Urinary bladder (tissue), 4 donors: Measurements from ENCODE around the gene FEN1. TPM values are rescaled to one million over a fixed set of nuclear protein-coding genes. Genes with fewer than 3 reads are reported as not detected.

Experiments used
- DNase-seq: peaks from one replicate; pipeline ENCODE4 v3.0.0-alpha.2; 2015; ENCODE audit errors: extremely low spot score
- H3K27ac ChIP-seq: one replicate; pipeline ENCODE4 v1.5.1; 2013; ENCODE audit warnings: low read depth, mild to moderate bottlenecking, moderate library complexity
- H3K36me3 ChIP-seq: one replicate; pipeline ENCODE4 v1.6.1; 2013; ENCODE audit warnings: mild to moderate bottlenecking, moderate library complexity; ENCODE audit not compliant: insufficient read depth
- H3K4me1 ChIP-seq: one replicate; pipeline ENCODE4 v1.6.1; 2013; ENCODE audit warnings: mild to moderate bottlenecking, moderate library complexity; ENCODE audit not compliant: insufficient read depth
- H3K4me3 ChIP-seq: one replicate; pipeline ENCODE4 v1.5.1; 2013; ENCODE audit warnings: low read depth, low read length
- WGBS: extraction: QIAGEN DNeasy Blood & Tissue Kit; methylation state at CpG from one replicate; pipeline ENCODE4 v1.1.7; 2013; 5-methylcytosine and 5-hydroxymethylcytosine counted together
- polyA plus RNA-seq: library from polyadenylated mRNA; stranded (reverse); fragments of 200-250 nt; gene quantifications from one replicate; pipeline ENCODE4 v1.2.3, GENCODE V29; 2013
- total RNA-seq: library from RNA; depleted of rRNA; stranded (reverse); fragments of >200 nt; gene quantifications from one replicate; pipeline ENCODE4 v1.2.3, GENCODE V29; 2014
- donor health status: healthy with polysubstance abuse.
- donor health status: healthy.

Gene FEN1
- total and polyA plus RNA-seq, 2 donors: 9.6 to 13.1 TPM

GRCh38 chr11:61820174-61820573 lies 27.5 kb downstream of the FEN1 start:
- Histone ChIP-seq H3K4me3 (no peak overlapping the region), H3K36me3 (no peaks in the 10 kb centered on the region), H3K4me1 (no peaks in the 10 kb centered on the region), H3K27ac (no peak overlapping the region)
- DNase-seq: no peak
- WGBS: 88% methylated on average over 2 of the region's 2 CpGs

GRCh38 chr11:61826930-61827570 lies 34.3 kb downstream of the FEN1 start:
- Histone ChIP-seq H3K4me3 (peak overlapping the region; percentile 51), H3K27ac (peak overlapping the region; percentile 12), H3K4me1 (no peaks in the 10 kb centered on the region), H3K36me3 (no peaks in the 10 kb centered on the region)
- WGBS: 14% methylated on average over 23 of the region's 23 CpGs
- no peak for DNase-seq

GRCh38 chr11:61827571-61828378 lies 35.1 kb downstream of the FEN1 start, which contains the start of gene FADS2:
Gene FADS2, plus strand, starts transcription at chr11:61828300. Its CDS starts 91 bp downstream, at chr11:61828391.
- under 1% methylated on average over 83 of the region's 83 CpGs for WGBS
- DNase-seq: peak; percentile 93
- no peaks in the 10 kb centered on the region for H3K36me3 ChIP-seq
- H3K4me3 ChIP-seq: peak within 1 kb of the TSS; percentile 51
- peak within 1 kb of the TSS; percentile 60 for H3K27ac ChIP-seq
- no peaks in the 10 kb centered on the region for H3K4me1 ChIP-seq

GRCh38 chr11:61828379-61828628 lies 35.6 kb downstream of the FEN1 start:
- H3K27ac ChIP-seq: peak overlapping the region; percentile 50
- DNase-seq: no peak
- H3K4me3 ChIP-seq: peak overlapping the region; percentile 51
- under 1% methylated on average over 16 of the region's 16 CpGs for WGBS
- H3K4me1 ChIP-seq: no peaks in the 10 kb centered on the region
- H3K36me3 ChIP-seq: no peaks in the 10 kb centered on the region

- 2% methylated on average over 55 of the region's 55 CpGs for WGBS
- Histone ChIP-seq H3K4me1 (no peaks in the 10 kb centered on the region), H3K4me3 (peak overlapping the region; percentile 51), H3K27ac (peak overlapping the region; percentile 50), H3K36me3 (no peaks in the 10 kb centered on the region)
- DNase-seq: no peak
Measured at GRCh38 chr11:61828629-61829407, 36.1 kb downstream of the FEN1 start.

- no peak for DNase-seq
- Histone ChIP-seq H3K27ac (no peak overlapping the region), H3K4me1 (no peaks in the 10 kb centered on the region), H3K4me3 (no peak overlapping the region), H3K36me3 (no peaks in the 10 kb centered on the region)
- WGBS: 62% methylated on average over 4 of the region's 4 CpGs
Measured at GRCh38 chr11:61829806-61830205, 37.1 kb downstream of the FEN1 start.

GRCh38 chr11:61830237-61831105 lies 37.8 kb downstream of the FEN1 start:
- DNase-seq: no peak
- Histone ChIP-seq H3K36me3 (no peaks in the 10 kb centered on the region), H3K4me1 (no peaks in the 10 kb centered on the region), H3K27ac (no peak overlapping the region), H3K4me3 (no peak overlapping the region)
- 16% methylated on average over 8 of the region's 8 CpGs for WGBS

GRCh38 chr11:61832207-61832606 lies 39.5 kb downstream of the FEN1 start:
- DNase-seq: no peak
- 84% methylated on average over 4 of the region's 4 CpGs for WGBS
- Histone ChIP-seq H3K36me3 (no peaks in the 10 kb centered on the region), H3K27ac (no peak overlapping the region), H3K4me3 (no peak overlapping the region), H3K4me1 (no peaks in the 10 kb centered on the region)

- WGBS: 75% methylated on average over 7 of the region's 7 CpGs
- Histone ChIP-seq H3K36me3 (no peaks in the 10 kb centered on the region), H3K27ac (no peak overlapping the region), H3K4me3 (no peak overlapping the region), H3K4me1 (no peaks in the 10 kb centered on the region)
- no peak for DNase-seq
Measured at GRCh38 chr11:61832754-61833153, 40.0 kb downstream of the FEN1 start.

GRCh38 chr11:61833471-61833870 lies 40.8 kb downstream of the FEN1 start:
- Histone ChIP-seq H3K27ac (no peak overlapping the region), H3K4me3 (no peak overlapping the region), H3K4me1 (no peaks in the 10 kb centered on the region), H3K36me3 (no peaks in the 10 kb centered on the region)
- whole genome bisulfite sequencing: 81% methylated on average over 11 of the region's 11 CpGs
- DNase-seq: no peak

- peak overlapping the region; percentile 55 for H3K27ac ChIP-seq
- no peak for DNase-seq
Measured at GRCh38 chr11:61833926-61834277, 41.2 kb downstream of the FEN1 start.

GRCh38 chr11:61834278-61835048 lies 41.8 kb downstream of the FEN1 start:
- WGBS: 45% methylated on average over 12 of the region's 12 CpGs
- DNase-seq: no peak
- Histone ChIP-seq H3K4me3 (no peak overlapping the region), H3K4me1 (no peaks in the 10 kb centered on the region), H3K27ac (peak overlapping the region; percentile 65), H3K36me3 (no peaks in the 10 kb centered on the region)

More at GRCh38 chr11:61833926-61834277, 41.2 kb downstream of the FEN1 start:
- 89% methylated on average over 12 of the region's 12 CpGs for WGBS
- H3K4me3 ChIP-seq: no peak overlapping the region
- H3K4me1 ChIP-seq: no peaks in the 10 kb centered on the region
- no peaks in the 10 kb centered on the region for H3K36me3 ChIP-seq
